AG08396 (cell line): ENCODE results near the gene SIK3.

Experiments used
- DNase-seq: peaks from one replicate; pipeline ENCODE4 v3.0.0; 2012; ENCODE audit warnings: low spot score, mixed read lengths

Gene SIK3

DNA sequence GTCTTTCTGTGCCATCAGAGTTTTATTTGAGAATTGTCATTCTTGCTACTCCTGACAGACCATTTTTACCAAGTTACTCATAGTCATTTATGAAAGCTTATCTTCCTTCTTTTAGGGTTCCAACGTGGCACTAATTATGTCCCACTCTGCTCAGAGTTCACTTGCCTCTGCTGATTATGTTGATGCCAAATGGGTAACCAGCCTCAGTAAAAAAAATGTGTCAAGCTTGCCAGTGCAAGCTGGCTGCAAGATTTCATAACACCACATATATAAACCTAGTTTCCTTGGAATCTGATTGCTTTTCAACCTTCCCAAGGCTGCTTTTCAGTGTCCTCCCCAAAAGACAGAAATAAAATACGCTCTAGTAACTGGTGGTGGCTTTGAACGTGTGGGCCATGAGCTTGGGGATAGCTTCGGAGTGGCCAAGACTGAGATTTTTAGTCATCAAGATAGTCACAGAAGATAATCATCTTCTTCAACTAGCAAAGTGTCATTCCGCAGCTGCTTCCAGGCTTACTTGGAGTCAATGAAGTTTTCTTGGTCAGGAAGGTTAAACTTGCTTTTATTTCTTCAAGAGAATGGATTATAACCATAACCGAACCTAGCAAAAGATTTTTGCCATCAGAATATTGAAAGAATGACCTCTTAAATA is 231.3 kb downstream of the SIK3 start:
- DNase-seq, result no peak

GRCh38 chr11:116865696-116866095 is 232.5 kb downstream of the SIK3 start:
- no peak for DNase-seq

DNA sequence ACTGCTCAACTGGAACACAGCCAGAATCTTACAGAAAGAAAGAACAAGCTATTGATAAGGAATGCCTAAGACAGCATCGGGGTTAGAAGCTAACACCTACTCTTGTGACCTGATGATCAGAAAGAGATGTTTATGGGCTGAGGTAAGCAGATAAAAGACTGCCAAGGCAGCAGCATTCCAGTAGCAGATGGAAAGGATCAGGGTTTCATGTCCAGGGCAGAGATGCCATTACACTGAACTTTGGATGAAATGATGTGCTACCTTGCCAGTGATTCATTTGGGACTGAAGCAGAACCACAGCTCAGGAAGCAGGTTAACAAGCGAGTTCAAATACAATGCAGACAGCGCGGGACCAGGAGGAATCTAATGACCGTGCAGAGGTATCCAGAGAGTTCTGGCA is 233.7 kb downstream of the SIK3 start:
- DNase-seq, result no peak

- no peak for DNase-seq
Observed at GRCh38 chr11:116862951-116863350, 235.3 kb downstream of the SIK3 start.

DNA sequence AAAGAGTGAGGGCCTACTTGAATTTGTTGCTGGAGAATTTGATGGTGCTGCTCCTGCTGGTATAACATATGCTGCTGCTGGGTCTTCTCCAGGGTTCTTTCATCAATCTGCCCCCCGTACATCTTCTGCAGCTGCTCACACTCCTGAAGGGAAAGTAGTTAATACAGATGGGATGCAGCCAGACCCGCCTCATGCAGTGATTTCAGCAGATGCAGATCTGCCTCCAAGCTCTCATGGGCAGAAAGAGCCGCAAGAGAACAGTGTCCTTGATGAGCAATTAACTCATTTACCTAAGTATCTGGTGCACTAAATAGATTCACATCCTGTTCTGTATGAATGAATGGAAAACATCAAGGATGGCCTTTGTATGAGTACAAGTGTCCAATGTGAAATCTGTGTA is 236.0 kb downstream of the SIK3 start:
- no peak for DNase-seq

DNA sequence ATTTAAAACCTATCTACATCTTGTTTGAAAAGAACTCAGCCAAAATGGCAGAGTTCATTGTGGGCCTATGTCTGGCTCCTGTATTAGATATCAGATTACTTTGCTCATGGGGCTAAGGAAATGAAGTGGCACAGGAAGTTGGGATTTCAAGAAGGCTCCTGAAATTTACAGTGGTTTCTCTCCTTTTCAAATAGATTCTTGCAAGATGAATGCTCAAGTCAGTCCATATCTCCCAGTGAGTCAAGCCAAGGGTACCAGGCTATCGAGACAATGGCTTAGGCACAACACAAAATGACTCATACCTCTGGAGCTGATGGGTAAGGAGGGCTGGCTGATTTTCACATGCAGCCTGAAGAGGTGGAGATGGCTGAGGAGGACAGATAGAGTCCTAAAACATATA is 236.7 kb downstream of the SIK3 start:
- DNase-seq, result no peak

- DNase-seq, result no peak
Observed at GRCh38 chr11:116860303-116860702, 237.9 kb downstream of the SIK3 start.

DNA sequence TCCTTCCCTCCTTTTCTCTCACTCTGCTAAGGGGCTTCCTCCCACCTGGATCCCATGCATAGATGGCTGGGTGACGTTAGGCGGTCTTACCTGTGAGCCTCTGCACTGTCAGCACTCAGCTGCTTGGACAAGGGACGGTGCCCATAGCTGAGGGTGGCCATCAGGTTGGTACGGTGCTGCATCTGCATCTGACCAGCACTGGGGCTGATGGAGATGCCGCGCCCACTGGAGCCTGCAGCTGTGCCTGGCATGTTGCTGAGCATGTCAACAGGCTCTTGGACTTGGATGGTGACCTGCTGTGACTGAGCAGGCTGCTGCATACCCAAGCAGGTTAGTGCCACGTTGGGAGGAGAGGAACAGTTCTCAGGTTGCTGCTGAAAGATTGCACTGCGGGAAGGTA is 239.1 kb downstream of the SIK3 start:
- no peak for DNase-seq

DNA sequence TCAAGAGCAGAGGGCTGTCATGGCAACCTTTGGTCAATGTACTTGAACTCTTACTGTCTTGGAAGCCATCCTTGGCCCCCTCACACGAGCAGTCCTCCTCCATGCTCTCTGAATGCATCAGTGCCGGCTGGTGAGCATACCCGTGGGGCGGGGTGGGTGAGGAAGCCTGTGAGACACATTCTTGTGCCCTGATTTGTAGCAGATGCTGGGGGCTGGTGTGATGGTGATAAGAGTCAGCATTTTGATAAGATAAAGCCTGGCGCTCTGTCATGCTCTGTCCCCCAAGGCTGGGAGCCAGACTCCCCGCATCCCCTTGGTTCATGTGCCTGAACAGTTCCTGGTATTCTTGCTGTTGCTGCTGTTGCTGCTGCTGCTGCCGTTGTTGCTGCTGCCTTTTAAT is 240.3 kb downstream of the SIK3 start:
- DNase-seq, result no peak

DNA sequence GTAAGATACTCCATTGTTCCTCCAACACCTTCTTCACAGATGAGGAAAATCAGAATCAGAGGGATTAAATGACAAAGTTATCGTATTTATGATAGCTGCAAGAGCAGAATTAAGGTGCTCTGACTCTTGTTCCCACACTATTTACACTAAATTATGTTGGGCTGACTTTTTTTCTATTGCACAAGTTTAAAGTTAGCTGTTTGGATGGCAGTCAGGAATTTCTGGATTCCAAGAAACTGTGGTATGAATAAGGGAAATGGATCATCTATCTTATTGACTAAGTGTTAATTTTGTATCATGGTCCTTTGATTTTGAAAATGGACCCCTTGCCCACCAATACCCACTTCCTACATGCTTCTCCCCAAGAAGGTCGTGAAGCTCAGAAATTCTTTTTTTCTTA is 240.9 kb downstream of the SIK3 start:
- DNase-seq, result no peak

- no peak for DNase-seq
Observed at GRCh38 chr11:116856423-116856822, 241.8 kb downstream of the SIK3 start.

DNA sequence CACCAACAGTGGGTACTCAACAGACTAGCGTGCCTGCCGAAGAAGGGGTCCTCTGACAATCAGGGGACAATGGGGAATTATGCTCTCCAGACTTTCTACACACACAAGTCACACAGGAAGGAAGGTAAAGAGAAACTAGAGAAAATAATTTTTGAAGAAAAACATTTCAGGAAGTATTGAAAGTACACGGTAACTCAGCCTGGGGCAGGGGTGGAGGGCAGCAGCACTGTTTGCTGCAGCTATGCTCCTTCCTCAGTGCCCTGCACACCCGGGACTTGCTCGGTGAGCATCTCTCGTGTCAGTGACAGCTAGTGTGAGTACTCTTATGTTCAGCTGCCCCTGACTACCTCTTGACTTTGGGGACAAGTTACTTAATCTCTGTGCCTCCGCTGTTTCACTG is 242.8 kb downstream of the SIK3 start:
- DNase-seq, result no peak

DNA sequence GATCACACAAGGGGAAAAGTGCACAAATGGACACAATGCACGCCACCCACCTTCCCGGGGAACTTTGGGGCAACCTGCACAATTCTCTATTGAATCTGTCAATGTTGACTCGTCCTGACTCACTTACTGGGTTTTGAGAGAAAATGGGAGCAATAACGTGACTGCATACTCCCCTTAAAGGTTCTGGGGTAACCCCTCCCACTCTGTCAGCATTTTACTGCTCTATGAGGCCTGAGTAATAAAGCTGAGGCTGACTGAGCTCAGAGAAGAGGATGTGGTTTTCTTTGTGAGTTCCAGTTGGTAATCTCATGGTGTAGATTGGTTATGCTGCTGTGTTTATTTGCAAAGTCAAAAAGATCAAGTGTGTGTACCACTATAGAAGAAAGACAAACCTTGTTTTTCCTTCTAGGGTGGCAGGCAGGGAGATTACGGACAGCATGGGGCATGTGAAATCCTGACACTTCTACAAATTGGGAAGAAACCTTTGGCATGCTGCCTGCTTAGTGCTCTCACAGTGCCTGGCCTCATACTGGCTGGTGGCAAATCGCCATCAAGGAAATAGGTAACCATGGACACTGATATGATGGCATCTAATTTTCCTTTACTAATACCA is 244.7 kb downstream of the SIK3 start:
- DNase-seq, result peak; percentile 78

- DNase-seq, result no peak
Observed at GRCh38 chr11:116852261-116853031, 245.8 kb downstream of the SIK3 start.

- DNase-seq, result no peak
Observed at GRCh38 chr11:116851626-116852025, 246.6 kb downstream of the SIK3 start.

GRCh38 chr11:116849486-116849885 is 248.7 kb downstream of the SIK3 start:
- DNase-seq, result no peak

- no peak for DNase-seq
Observed at GRCh38 chr11:116849060-116849459, 249.2 kb downstream of the SIK3 start.

DNA sequence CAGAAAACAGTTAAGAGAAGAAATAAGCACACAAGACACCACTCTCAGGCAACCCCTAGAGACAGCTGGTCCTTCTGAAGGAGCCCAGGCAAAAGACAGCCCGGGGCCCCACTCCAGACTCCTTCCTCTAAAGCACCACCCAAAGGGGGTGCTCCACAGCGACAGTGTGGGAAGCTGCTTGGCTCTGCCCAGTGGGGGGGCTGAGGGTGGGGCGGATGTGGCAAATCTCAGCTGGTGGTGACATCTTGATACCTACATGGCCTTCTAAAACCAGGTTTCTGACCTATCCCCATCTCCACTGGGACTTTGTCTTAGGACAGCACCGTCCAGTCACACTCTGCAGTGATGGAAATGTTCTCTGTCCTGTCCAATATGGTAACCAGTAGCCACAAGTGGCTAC is 250.6 kb downstream of the SIK3 start:
- DNase-seq, result no peak

DNA sequence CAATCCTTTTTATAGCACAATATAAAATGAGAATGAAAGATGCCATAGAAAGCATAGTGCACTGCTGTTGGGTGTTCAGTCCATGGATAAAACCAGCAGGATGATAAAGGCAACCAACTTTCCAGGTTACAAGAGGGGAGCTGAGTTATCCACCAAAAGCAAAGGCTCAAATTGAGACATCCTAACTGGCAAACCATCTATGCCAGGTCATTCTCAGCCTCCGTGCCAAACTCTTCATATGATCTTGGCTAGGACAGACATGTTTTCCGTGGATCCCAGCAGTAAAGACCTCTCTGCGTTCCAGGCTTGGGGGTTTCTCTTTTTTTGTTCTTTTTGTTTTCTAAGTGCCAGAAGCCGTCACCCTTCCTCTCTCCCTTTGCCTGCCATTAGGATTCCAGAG is 253.5 kb downstream of the SIK3 start:
- DNase-seq, result no peak

DNA sequence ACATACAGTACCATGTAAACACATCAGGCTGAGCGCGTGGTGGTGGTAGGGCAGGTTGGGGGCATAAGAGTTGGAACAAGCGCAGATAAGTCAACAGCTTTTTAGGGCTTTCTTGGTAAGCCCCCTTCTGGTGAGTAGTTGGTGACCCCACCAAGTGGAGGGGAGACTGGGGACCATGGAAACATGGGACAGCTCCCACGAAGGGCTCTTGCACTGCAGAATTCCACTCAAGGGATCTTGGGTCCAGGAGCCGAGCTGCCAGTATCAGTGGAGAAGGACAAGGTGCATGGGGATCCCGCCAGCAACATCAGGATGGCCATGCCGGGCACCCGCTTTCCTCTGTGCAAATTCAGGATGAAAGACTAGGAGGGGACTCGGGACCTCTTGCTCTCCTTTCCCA is 254.6 kb downstream of the SIK3 start:
- DNase-seq, result no peak

DNA sequence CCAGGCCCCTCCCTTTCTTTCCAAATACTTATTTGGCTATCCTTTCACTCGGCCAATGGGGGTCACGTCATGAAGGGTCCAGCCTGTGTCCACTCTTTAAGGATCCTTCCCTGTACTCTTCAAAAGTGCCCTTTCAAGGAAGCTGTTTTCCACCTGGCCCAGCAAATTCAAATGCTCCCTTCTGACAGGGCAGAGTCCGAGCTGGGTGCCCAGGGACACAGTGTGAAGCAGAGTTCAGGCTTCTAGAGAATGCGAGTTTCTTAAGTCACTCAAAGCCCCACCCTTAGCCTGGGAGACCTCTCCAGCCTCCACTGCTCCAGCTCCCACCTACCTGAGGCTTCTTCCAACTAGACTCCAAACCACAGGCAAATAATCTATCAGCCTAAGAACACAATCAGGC is 255.3 kb downstream of the SIK3 start:
- no peak for DNase-seq

GRCh38 chr11:116842117-116842516 is 256.1 kb downstream of the SIK3 start:
- no peak for DNase-seq

DNA sequence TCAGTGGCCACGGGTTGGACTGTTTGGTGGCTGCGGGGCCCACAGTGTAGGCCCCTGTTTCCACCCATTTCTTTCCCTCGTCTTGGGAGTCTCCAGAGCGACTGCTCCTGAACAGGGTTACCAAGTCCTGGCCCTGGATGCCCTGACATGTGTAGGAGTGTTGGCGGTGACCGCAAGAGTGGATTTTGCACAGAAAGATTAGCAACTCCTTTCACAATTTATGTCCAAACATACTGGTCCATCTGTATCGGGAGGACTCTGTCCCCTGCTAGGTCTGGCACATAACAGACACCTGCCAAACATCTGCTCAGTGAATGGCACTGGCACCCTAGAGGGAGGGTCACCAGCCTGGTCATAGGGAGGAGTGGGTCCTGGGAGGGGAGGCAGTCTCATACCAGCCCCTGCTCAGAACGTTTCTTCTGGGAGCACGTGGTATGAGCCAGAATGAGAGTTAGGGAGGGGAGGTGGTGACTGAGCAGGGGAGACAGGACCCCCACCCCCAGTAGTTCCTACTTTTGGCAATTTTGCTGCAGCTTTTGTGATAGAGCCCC is 257.4 kb downstream of the SIK3 start:
- no peak for DNase-seq
